HepG2 (cell line): ENCODE measurements around the gene AXIN2. TPM values are rescaled to one million over a fixed set of nuclear protein-coding genes. Genes with fewer than 3 reads are reported as not detected.

Experiments used
- CEBPB ChIP-seq: IDR thresholded peaks from 2 replicates; pipeline ENCODE4 v1.6.1; 2011; ENCODE audit warnings: low read depth, low read length, improper control_type of control experiment, borderline replicate concordance
- ERF ChIP-seq: IDR thresholded peaks from 2 replicates; pipeline ENCODE4 v1.6.1; 2018; ENCODE audit warnings: missing biosample characterization, missing genetic modification reagents
- FOXP1 ChIP-seq, 2 experiments: fragments of 450-650 bp in 1 of 2; IDR thresholded peaks; 2 replicates each; pipeline ENCODE4 v1.6.1; 2017 to 2018; ENCODE audit warnings: antibody characterized with exemption in 1 of 2
- GTF3A ChIP-seq: sonication (generic); formaldehyde crosslinking; conservative IDR thresholded peaks from 2 replicates; pipeline ENCODE4 v1.4.0; 2020; ENCODE audit warnings: mild to moderate bottlenecking, missing genetic modification reagents
- IKZF5 ChIP-seq: IDR thresholded peaks from 2 replicates; pipeline ENCODE4 v1.6.1; 2018; ENCODE audit warnings: missing genetic modification reagents, mild to moderate bottlenecking, missing compliant biosample characterization
- LCORL ChIP-seq, 2 experiments: fragments of 450-650 bp in 1 of 2; sonication (generic) in 1 of 2; formaldehyde crosslinking in 1 of 2; IDR thresholded peaks; 2 replicates each; pipeline versions ENCODE4 v1.5.0 to v1.6.1; 2017 to 2020; ENCODE audit warnings: antibody characterized with exemption in 1 of 2, missing genetic modification reagents in 1 of 2
- MEIS1 ChIP-seq: sonication (generic); formaldehyde crosslinking; IDR thresholded peaks from 2 replicates; pipeline ENCODE4 v1.9.0; 2021; ENCODE audit warnings: mild to moderate bottlenecking, missing genetic modification reagents, moderate library complexity, borderline replicate concordance
- NR2F2 ChIP-seq: IDR thresholded peaks from 2 replicates; pipeline ENCODE4 v1.6.1; 2012; ENCODE audit warnings: low read depth, inconsistent platforms, borderline replicate concordance
- POLR2G ChIP-seq: fragments of 200-400 bp; formaldehyde crosslinking; IDR thresholded peaks from 2 replicates; pipeline ENCODE4 v1.6.1; 2018; ENCODE audit warnings: mild to moderate bottlenecking, low read depth, low read length, moderate library complexity
- ZNF10 ChIP-seq: sonication (generic); formaldehyde crosslinking; IDR thresholded peaks from 2 replicates; pipeline ENCODE4 v1.4.0; 2020; ENCODE audit warnings: mild to moderate bottlenecking, low read depth, missing genetic modification reagents, borderline replicate concordance
- ZNF121 ChIP-seq: sonication (generic); formaldehyde crosslinking; IDR thresholded peaks from 2 replicates; pipeline ENCODE4 v1.5.0; 2020; ENCODE audit warnings: mild to moderate bottlenecking, missing genetic modification reagents
- ZNF225 ChIP-seq: sonication (generic); formaldehyde crosslinking; IDR thresholded peaks from 2 replicates; pipeline ENCODE4 v1.4.0; 2020; ENCODE audit warnings: mild to moderate bottlenecking, missing genetic modification reagents
- ZNF329 ChIP-seq: sonication (generic); formaldehyde crosslinking; IDR thresholded peaks from 2 replicates; pipeline ENCODE4 v1.9.0; 2021; ENCODE audit warnings: low read depth, mild to moderate bottlenecking, missing genetic modification reagents
- ZNF513 ChIP-seq: sonication (generic); formaldehyde crosslinking; conservative IDR thresholded peaks from 2 replicates; pipeline ENCODE4 v1.5.0; 2020; ENCODE audit warnings: missing genetic modification reagents
- ZNF547 ChIP-seq: sonication (generic); formaldehyde crosslinking; IDR thresholded peaks from 2 replicates; pipeline ENCODE4 v1.5.1; 2020; ENCODE audit warnings: mild to moderate bottlenecking, missing genetic modification reagents
- ZNF761 ChIP-seq: sonication (generic); formaldehyde crosslinking; conservative IDR thresholded peaks from 2 replicates; pipeline ENCODE4 v1.4.0; 2020; ENCODE audit warnings: mild to moderate bottlenecking, missing genetic modification reagents
- polyA plus RNA-seq, 8 experiments: library from polyadenylated mRNA; depleted of rRNA in 3 of 8; stranded (reverse) in 7 of 8; unstranded in 1 of 8; fragments of >200 nt; fragmentation: Illumina TruSeq in 4 of 8; extraction: Trizol in 4 of 8; gene quantifications; 2 replicates each; pipeline versions ENCODE4 v1.2.1 to v1.2.3, GENCODE V29; 2011 to 2016; ENCODE audit warnings: low read depth in 4 of 8, missing spikeins in 1 of 8, mixed read lengths in 1 of 8; ENCODE audit not compliant: insufficient read depth in 1 of 8
- total RNA-seq, 5 experiments: library from RNA; depleted of rRNA; stranded (reverse); fragments of >200 nt; fragmentation: Illumina TruSeq; extraction: Trizol; gene quantifications; 2 replicates each; pipeline ENCODE4 v1.2.3, GENCODE V29; 2016; ENCODE audit warnings: low read depth in 1 of 5
- TF ChIP-seq, protein P1 (sequence below): sonication (generic); formaldehyde crosslinking; IDR thresholded peaks from 2 replicates; pipeline ENCODE4 v1.5.0; 2020; ENCODE audit warnings: mild to moderate bottlenecking, missing genetic modification reagents
- TF ChIP-seq, protein P2 (sequence below): sonication (generic); formaldehyde crosslinking; IDR thresholded peaks from 2 replicates; pipeline ENCODE4 v1.4.0; 2020; ENCODE audit warnings: missing genetic modification reagents

The AXIN2 gene
- total and polyA plus RNA-seq, 2 of the 13 experiments (the other 11 are each of a cell fraction or from before 2014, with no cell fraction given) = 58.6 to 63.4 TPM

GRCh38 chr17:65556014-65556909, 5.2 kb downstream of the AXIN2 start (continued):
- TF ChIP-seq GTF3A (0 out of 2 replicates have a peak, but pooled peaks have one; percentile 31), ZNF329 (CRISPR knock-in tag) (no peak), ZNF225 (CRISPR knock-in tag) (no peak), ZNF10 (CRISPR knock-in tag) (no peak), ERF (peak; percentile 62; the same call in 1 of the 2 replicates), CEBPB (no peak), MEIS1 (peak; percentile 35; the same call in 1 of the 2 replicates), ZNF761 (CRISPR knock-in tag) (no peak), IKZF5 (CRISPR knock-in tag) (peak; percentile 19; the same call in 1 of the 2 replicates), ZNF121 (peak; percentile 64; the same call in 1 of the 2 replicates), ZNF513 (CRISPR knock-in tag) (0 out of 2 replicates have a peak, but pooled peaks have one; percentile 42), POLR2G (peak; percentile 43; the same call in 1 of the 2 replicates), LCORL (IDR thresholded peaks at IDR 0.05) (no peak), LCORL (CRISPR knock-in tag; IDR thresholded peaks at IDR 0.05) (peak; percentile 57), ZNF547 (CRISPR knock-in tag) (no peak), FOXP1 (IDR thresholded peaks at IDR 0.05) (no peak), FOXP1 (CRISPR knock-in tag; IDR thresholded peaks at IDR 0.05) (no peak), NR2F2 (peak; percentile 3; the same call in 1 of the 2 replicates)
- TF ChIP-seq, protein P1, sequence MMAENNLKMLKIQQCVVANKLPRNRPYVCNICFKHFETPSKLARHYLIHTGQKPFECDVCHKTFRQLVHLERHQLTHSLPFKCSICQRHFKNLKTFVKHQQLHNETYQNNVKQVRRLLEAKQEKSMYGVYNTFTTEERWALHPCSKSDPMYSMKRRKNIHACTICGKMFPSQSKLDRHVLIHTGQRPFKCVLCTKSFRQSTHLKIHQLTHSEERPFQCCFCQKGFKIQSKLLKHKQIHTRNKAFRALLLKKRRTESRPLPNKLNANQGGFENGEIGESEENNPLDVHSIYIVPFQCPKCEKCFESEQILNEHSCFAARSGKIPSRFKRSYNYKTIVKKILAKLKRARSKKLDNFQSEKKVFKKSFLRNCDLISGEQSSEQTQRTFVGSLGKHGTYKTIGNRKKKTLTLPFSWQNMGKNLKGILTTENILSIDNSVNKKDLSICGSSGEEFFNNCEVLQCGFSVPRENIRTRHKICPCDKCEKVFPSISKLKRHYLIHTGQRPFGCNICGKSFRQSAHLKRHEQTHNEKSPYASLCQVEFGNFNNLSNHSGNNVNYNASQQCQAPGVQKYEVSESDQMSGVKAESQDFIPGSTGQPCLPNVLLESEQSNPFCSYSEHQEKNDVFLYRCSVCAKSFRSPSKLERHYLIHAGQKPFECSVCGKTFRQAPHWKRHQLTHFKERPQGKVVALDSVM (CRISPR knock-in tag) = 0 out of 2 replicates have a peak, but pooled peaks have one; percentile 38
- TF ChIP-seq, protein P2, sequence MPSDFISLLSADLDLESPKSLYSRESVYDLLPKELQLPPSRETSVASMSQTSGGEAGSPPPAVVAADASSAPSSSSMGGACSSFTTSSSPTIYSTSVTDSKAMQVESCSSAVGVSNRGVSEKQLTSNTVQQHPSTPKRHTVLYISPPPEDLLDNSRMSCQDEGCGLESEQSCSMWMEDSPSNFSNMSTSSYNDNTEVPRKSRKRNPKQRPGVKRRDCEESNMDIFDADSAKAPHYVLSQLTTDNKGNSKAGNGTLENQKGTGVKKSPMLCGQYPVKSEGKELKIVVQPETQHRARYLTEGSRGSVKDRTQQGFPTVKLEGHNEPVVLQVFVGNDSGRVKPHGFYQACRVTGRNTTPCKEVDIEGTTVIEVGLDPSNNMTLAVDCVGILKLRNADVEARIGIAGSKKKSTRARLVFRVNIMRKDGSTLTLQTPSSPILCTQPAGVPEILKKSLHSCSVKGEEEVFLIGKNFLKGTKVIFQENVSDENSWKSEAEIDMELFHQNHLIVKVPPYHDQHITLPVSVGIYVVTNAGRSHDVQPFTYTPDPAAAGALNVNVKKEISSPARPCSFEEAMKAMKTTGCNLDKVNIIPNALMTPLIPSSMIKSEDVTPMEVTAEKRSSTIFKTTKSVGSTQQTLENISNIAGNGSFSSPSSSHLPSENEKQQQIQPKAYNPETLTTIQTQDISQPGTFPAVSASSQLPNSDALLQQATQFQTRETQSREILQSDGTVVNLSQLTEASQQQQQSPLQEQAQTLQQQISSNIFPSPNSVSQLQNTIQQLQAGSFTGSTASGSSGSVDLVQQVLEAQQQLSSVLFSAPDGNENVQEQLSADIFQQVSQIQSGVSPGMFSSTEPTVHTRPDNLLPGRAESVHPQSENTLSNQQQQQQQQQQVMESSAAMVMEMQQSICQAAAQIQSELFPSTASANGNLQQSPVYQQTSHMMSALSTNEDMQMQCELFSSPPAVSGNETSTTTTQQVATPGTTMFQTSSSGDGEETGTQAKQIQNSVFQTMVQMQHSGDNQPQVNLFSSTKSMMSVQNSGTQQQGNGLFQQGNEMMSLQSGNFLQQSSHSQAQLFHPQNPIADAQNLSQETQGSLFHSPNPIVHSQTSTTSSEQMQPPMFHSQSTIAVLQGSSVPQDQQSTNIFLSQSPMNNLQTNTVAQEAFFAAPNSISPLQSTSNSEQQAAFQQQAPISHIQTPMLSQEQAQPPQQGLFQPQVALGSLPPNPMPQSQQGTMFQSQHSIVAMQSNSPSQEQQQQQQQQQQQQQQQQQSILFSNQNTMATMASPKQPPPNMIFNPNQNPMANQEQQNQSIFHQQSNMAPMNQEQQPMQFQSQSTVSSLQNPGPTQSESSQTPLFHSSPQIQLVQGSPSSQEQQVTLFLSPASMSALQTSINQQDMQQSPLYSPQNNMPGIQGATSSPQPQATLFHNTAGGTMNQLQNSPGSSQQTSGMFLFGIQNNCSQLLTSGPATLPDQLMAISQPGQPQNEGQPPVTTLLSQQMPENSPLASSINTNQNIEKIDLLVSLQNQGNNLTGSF = 0 out of 2 replicates have a peak, but pooled peaks have one; percentile 15
